H1 (cell line): ENCODE measurements around the gene FAM50A.

Source experiments
- CTCF ChIP-seq, 3 experiments: IDR thresholded peaks; 1 replicate in 2 of 3; 2 replicates in 1 of 3; pipeline versions ENCODE4 v1.5.1 to v1.6.1; 2011; ENCODE audit warnings: low read length in 3 of 3, mild to moderate bottlenecking in 3 of 3, inconsistent platforms in 2 of 3, low read depth in 1 of 3, moderate library complexity in 1 of 3; ENCODE audit not compliant: insufficient read depth in 1 of 3; ENCODE audit errors: control extremely low read depth in 1 of 3
- EZH2 ChIP-seq: fragments of 200-600 bp; sonication (generic); IDR thresholded peaks from 2 replicates; pipeline ENCODE4 v1.7.1; 2012; ENCODE audit warnings: low read depth, mild to moderate bottlenecking, moderate library complexity, low read length, inconsistent platforms; ENCODE audit not compliant: severe bottlenecking
- SIX5 ChIP-seq: IDR thresholded peaks from 2 replicates; pipeline ENCODE4 v1.6.1; 2011; ENCODE audit warnings: mild to moderate bottlenecking, low read depth, low read length
- TBP ChIP-seq: IDR thresholded peaks from 2 replicates; pipeline ENCODE4 v1.6.1; 2011; ENCODE audit warnings: low read depth, low read length, improper control_type of control experiment

GRCh38 chrX:154487518-154488290 lies 43.8 kb downstream of the FAM50A start:
- TF ChIP-seq CTCF (IDR thresholded peaks at IDR 0.05; ENCODE audit: control extremely low read depth in 1 of 3, insufficient read depth in 1 of 3, low read depth in 1 of 3, low read length in 3 of 3) (no peak), TBP (no peak), SIX5 (no peak), EZH2 (no peak)
